Body of pancreas (tissue), 4 donors: ENCODE results near the gene DLX5. TPM values are rescaled to one million over a fixed set of nuclear protein-coding genes. Genes with fewer than 3 reads are reported as not detected.

Source experiments
- ATAC-seq: fragments of 150-250 bp; one replicate; pipeline ENCODE4 v1.9.1; 2016
- DNase-seq, 4 donors: peaks; one replicate each; pipeline ENCODE4 v3.0.0-alpha.2; 2019
- H3K27ac ChIP-seq, 4 donors: fragments of 200-600 bp; sonication (generic); 1 replicate in 3 of 4; 2 replicates in 1 of 4; pipeline versions ENCODE4 v1.5.1 to v1.6.1; 2016 to 2019; ENCODE audit warnings: mild to moderate bottlenecking in 1 of 4, mixed read lengths in 1 of 4, moderate library complexity in 1 of 4
- H3K27me3 ChIP-seq, 2 donors: fragments of 200-600 bp; sonication (generic); one replicate each; pipeline ENCODE4 v1.6.0; 2016; ENCODE audit warnings: mild to moderate bottlenecking in 1 of 2
- H3K36me3 ChIP-seq, 2 donors: fragments of 200-600 bp; sonication (generic); replicated peaks in 1 of 2; 2 replicates each; pipeline ENCODE4 v1.5.1; 2016; ENCODE audit warnings: low read depth in 2 of 2; ENCODE audit not compliant: insufficient read depth in 1 of 2
- H3K4me1 ChIP-seq: fragments of 200-600 bp; sonication (generic); one replicate; pipeline ENCODE4 v1.6.0; 2016
- H3K4me3 ChIP-seq, 2 donors: fragments of 200-600 bp; sonication (generic); 1 replicate in 1 of 2; 2 replicates in 1 of 2; pipeline ENCODE4 v1.5.1; 2016 to 2019
- H3K9me3 ChIP-seq, 3 donors: fragments of 200-600 bp; sonication (generic); 1 replicate in 2 of 3; 2 replicates in 1 of 3; pipeline ENCODE4 v1.5.1; 2016
- POLR2A ChIP-seq, 3 donors: fragments of 450-650 bp; IDR thresholded peaks; one replicate each; pipeline ENCODE4 v1.6.1; 2016; ENCODE audit warnings: antibody characterized with exemption in 3 of 3, mild to moderate bottlenecking in 2 of 3
- WGBS, 2 donors: methylation state at CpG; one replicate each; pipeline ENCODE4 v1.1.5; 2017; 5-methylcytosine and 5-hydroxymethylcytosine counted together
- intact Hi-C: fragments of 100-400 bp; cut with DNase I; formaldehyde crosslinking; loops from one replicate; pipeline ENCODE4 v1.15.1; 2023
- total RNA-seq, 2 donors: library from RNA; depleted of rRNA; stranded (reverse); fragments of >200 nt; gene quantifications; one replicate each; pipeline ENCODE4 v1.1.0, GENCODE V29; 2016
- TF ChIP-seq, protein P1 (sequence below), 7 experiments: fragments of 450-650 bp in 4 of 7; fragments of 200-600 bp in 3 of 7; sonication (generic) in 3 of 7; IDR thresholded peaks; one replicate each; pipeline ENCODE4 v1.5.1; 2016 to 2019; ENCODE audit warnings: antibody characterized with exemption in 7 of 7

Gene DLX5
- total RNA-seq, 2 donors from 2014 or later: not detected

DNA sequence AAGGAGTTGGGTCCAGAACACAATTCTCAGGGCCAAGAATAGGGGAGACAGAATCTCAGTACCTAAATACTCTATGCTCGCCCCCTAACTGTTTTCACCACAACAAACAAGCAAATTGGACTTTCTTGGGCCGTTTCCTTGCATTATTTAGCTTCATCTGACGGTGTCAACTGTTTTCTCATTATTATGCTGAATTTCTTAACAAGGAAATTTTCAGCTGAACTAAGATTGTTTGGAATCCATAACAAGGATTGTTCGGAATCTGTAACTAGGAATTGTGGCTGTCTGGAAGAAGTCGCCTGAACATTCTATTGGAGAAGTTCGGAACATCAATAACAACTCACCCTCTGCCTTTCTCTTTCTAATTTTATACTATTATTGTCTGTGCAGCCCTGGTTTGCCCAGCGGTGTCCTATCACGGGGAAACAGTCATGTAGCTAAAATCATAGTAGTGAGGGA is 34.7 kb downstream of the DLX5 start:
- peaks cover 10% of the 10 kb centered on the region for H3K4me1 ChIP-seq
- H3K4me3 ChIP-seq: no peak overlapping the region
- TF ChIP-seq, protein P1, sequence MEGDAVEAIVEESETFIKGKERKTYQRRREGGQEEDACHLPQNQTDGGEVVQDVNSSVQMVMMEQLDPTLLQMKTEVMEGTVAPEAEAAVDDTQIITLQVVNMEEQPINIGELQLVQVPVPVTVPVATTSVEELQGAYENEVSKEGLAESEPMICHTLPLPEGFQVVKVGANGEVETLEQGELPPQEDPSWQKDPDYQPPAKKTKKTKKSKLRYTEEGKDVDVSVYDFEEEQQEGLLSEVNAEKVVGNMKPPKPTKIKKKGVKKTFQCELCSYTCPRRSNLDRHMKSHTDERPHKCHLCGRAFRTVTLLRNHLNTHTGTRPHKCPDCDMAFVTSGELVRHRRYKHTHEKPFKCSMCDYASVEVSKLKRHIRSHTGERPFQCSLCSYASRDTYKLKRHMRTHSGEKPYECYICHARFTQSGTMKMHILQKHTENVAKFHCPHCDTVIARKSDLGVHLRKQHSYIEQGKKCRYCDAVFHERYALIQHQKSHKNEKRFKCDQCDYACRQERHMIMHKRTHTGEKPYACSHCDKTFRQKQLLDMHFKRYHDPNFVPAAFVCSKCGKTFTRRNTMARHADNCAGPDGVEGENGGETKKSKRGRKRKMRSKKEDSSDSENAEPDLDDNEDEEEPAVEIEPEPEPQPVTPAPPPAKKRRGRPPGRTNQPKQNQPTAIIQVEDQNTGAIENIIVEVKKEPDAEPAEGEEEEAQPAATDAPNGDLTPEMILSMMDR (IDR thresholded peaks at IDR 0.05): no peak
- no peak for TF ChIP-seq POLR2A (IDR thresholded peaks at IDR 0.05)
- H3K36me3 ChIP-seq: no peaks in the 10 kb centered on the region
- H3K27ac ChIP-seq: no peak overlapping the region
- no peaks in the 10 kb centered on the region for H3K9me3 ChIP-seq
- 9 to 20% methylated on average over 8 of the region's 8 CpGs for WGBS, 2 donors
- peaks cover 4 to 19% of the 10 kb centered on the region in 2 donors for H3K27me3 ChIP-seq
- intact Hi-C loops: no loop called here
- DNase-seq (no peak), ATAC-seq (no peak)

DNA sequence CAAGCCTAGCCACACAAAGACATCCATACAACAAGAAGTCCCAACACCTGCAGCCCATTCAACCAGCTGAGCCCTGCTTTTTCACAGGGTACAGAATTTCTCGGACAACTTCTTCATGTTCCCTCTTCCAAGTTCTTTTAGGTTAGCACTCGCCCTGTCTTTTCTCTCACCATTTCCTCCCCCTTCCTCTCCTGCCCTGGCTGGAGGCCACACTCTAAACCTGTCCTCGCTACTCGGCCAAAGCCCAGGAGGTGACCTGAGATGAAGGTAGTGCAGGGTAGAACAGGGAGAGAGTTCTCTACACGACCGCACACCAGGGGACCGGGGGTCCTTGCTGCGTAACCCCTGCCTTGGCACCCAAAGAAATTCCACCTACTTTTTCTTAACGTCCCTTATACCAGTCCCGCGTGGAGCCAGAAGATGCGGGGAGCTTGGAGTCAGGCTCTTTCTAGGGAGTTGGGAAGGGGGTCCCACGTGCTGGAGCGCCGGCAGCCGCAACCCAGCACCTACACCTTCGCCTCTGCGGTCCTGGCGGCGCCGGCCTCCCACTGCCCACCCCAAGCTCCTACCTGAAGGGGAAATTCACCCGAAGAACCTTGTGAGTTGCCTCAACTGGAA is 35.3 kb downstream of the DLX5 start:
- intact Hi-C loops: no loop called here

DNA sequence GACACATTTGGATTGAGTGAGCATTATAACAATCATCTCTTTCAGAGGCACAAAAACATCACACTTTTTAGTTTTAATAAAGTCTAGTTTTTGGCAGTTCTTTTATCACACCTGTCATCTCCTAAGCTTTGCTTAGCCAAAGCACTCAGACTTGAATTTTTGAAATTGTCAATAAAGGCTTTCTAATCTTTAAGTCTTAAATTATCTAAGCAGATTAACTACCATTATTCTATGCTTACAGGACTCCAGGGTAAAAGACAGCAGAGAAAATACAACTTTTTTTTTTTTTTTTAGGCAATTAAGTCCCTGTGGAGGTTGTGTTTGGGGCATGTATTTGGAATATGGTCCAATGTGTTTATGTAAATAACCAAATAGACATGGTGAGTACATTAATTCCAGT is 36.9 kb downstream of the DLX5 start:
- no peaks in the 10 kb centered on the region for H3K9me3 ChIP-seq
- no peak overlapping the region for H3K4me3 ChIP-seq
- H3K27me3 ChIP-seq: peaks cover 4 to 8% of the 10 kb centered on the region in 2 donors
- intact Hi-C loops: no loop called here
- H3K27ac ChIP-seq: no peak overlapping the region
- ATAC-seq: no peak
- H3K4me1 ChIP-seq: peaks cover 14% of the 10 kb centered on the region
- DNase-seq: no peak
- H3K36me3 ChIP-seq: no peaks in the 10 kb centered on the region
- TF ChIP-seq, protein P1 (IDR thresholded peaks at IDR 0.05): no peak
- TF ChIP-seq POLR2A (IDR thresholded peaks at IDR 0.05): no peak

More for the DNA sequence above, 35.3 kb downstream of the DLX5 start:
- Histone ChIP-seq H3K27me3 (peaks cover 4 to 19% of the 10 kb centered on the region in 2 donors), H3K4me3 (no peak overlapping the region), H3K36me3 (no peaks in the 10 kb centered on the region), H3K4me1 (peaks cover 10% of the 10 kb centered on the region), H3K9me3 (no peaks in the 10 kb centered on the region), H3K27ac (no peak overlapping the region)
- ATAC-seq: no peak
- 9 to 12% methylated on average over 17 to 22 of the region's 22 CpGs for WGBS, 2 donors
- no peak for TF ChIP-seq POLR2A (IDR thresholded peaks at IDR 0.05)
- TF ChIP-seq, protein P1 (IDR thresholded peaks at IDR 0.05): no peak
- DNase-seq: no peak

DNA sequence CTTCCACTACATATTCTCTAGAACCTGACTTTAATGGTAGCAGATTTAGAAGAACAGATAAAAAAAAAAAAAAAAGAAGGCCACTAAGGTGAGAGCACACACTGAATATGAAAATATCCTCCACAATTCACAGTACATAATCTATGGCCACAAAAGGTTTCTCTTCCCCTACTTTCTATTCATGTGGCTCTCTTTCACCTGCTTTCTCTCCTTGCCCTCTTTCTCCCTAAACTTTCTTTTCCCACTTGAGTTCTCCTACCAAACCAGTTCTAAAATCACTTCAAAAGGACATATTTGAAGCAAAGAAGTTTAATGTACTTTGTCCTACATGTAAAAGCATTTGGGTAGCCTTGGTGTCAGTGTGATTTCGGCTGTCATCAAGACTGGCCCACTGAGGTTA is 37.7 kb downstream of the DLX5 start:
- H3K4me1 ChIP-seq: peaks cover 9% of the 10 kb centered on the region
- H3K36me3 ChIP-seq: no peaks in the 10 kb centered on the region
- ATAC-seq (no peak), DNase-seq (no peak)
- H3K27ac ChIP-seq: no peak overlapping the region
- intact Hi-C loops: no loop called here
- TF ChIP-seq POLR2A (IDR thresholded peaks at IDR 0.05): no peak
- TF ChIP-seq, protein P1 (IDR thresholded peaks at IDR 0.05): no peak
- no peaks in the 10 kb centered on the region for H3K27me3 ChIP-seq
- WGBS, 2 donors: 58 to 69% methylated on average over 1 of the region's 1 CpG
- no peaks in the 10 kb centered on the region for H3K9me3 ChIP-seq
- no peak overlapping the region for H3K4me3 ChIP-seq

DNA sequence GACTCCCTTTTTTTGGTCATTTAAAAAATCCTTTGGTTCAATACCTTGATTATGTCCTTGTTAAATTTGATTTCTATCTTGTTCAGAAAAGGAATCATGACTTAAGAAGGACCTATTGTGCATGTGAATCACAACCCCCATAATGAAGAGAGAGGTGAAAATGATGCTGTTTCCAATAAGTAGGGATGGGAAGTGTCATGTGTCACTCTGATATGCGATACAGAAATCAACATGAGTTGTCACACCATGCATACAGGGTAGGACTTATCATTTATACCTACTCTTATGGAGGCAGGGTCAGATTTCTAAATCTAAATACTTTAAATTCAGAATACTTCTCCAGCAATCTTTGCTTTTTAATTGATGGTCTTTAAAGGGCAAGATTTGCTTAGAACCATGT is 38.6 kb downstream of the DLX5 start:
- no peaks in the 10 kb centered on the region for H3K9me3 ChIP-seq
- DNase-seq (no peak), ATAC-seq (no peak)
- no peak overlapping the region for H3K4me3 ChIP-seq
- no peak overlapping the region for H3K27ac ChIP-seq
- TF ChIP-seq, protein P1 (IDR thresholded peaks at IDR 0.05): no peak
- no peaks in the 10 kb centered on the region for H3K27me3 ChIP-seq
- peaks cover 9% of the 10 kb centered on the region for H3K4me1 ChIP-seq
- WGBS, 2 donors: 50 to 68% methylated on average over 1 of the region's 1 CpG
- H3K36me3 ChIP-seq: no peaks in the 10 kb centered on the region
- intact Hi-C loops: no loop called here
